ENCODE measurements around the gene GRIN1.

The GRIN1 gene

GRCh38 chr9:137216188-137216965 is 77.4 kb downstream of the GRIN1 start:
- no peak for DNase-seq (ENCODE audit: low read depth, low spot score)

- DNase-seq (ENCODE audit: low read depth, low spot score) = no peak
Observed at GRCh38 chr9:137217276-137218211, 78.6 kb downstream of the GRIN1 start.

- no peak for DNase-seq (ENCODE audit: low read depth, low spot score)
Observed at GRCh38 chr9:137218212-137218753, 79.3 kb downstream of the GRIN1 start.

All from brain pericyte (primary cell).